ENCODE data around the gene MAPK8.

MAPK8 gene

GRCh38 chr10:48480397-48481374 is 174.2 kb downstream of the MAPK8 start:
- no peak for DNase-seq

- DNase-seq, result no peak
Observed at GRCh38 chr10:48481385-48481784, 174.9 kb downstream of the MAPK8 start.

- DNase-seq, result no peak
Observed at GRCh38 chr10:48482207-48482606, 175.7 kb downstream of the MAPK8 start.

GRCh38 chr10:48484911-48485310 is 178.4 kb downstream of the MAPK8 start:
- no peak for DNase-seq

GRCh38 chr10:48485711-48486110 is 179.2 kb downstream of the MAPK8 start:
- DNase-seq, result no peak

- DNase-seq, result no peak
Observed at GRCh38 chr10:48487244-48487643, 180.8 kb downstream of the MAPK8 start.

Data from activated CD4-positive, alpha-beta T cell treated with anti-CD3 and anti-CD28 coated beads, Interleukin-2, amount 50 U/mL, for 4 hours (primary cell).